Measurements from ENCODE around the gene TRPM3.

DNA sequence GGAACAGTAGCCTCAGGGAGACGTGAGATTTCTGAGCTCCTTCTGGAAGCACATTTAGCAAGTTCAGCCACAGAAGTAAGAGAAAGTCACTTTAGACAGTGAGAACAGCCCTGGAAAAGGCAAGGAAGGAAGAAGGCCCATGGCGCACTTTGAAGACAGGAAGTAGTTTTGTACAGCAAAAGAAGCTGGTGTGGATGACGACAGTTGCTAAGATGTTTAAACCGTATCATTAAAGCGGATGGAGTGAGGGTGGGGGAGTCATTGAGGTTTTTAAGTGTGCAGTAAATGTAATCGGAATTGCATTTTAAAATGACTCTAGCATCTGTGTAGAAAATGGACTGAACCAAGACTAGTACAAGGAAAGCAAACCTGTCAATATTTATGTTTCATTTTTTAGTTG, 15.3 kb upstream of the TRPM3 start:
- TF ChIP-seq, protein P1, sequence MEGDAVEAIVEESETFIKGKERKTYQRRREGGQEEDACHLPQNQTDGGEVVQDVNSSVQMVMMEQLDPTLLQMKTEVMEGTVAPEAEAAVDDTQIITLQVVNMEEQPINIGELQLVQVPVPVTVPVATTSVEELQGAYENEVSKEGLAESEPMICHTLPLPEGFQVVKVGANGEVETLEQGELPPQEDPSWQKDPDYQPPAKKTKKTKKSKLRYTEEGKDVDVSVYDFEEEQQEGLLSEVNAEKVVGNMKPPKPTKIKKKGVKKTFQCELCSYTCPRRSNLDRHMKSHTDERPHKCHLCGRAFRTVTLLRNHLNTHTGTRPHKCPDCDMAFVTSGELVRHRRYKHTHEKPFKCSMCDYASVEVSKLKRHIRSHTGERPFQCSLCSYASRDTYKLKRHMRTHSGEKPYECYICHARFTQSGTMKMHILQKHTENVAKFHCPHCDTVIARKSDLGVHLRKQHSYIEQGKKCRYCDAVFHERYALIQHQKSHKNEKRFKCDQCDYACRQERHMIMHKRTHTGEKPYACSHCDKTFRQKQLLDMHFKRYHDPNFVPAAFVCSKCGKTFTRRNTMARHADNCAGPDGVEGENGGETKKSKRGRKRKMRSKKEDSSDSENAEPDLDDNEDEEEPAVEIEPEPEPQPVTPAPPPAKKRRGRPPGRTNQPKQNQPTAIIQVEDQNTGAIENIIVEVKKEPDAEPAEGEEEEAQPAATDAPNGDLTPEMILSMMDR (IDR thresholded peaks at IDR 0.05), result no peak
- TF ChIP-seq, protein P2, sequence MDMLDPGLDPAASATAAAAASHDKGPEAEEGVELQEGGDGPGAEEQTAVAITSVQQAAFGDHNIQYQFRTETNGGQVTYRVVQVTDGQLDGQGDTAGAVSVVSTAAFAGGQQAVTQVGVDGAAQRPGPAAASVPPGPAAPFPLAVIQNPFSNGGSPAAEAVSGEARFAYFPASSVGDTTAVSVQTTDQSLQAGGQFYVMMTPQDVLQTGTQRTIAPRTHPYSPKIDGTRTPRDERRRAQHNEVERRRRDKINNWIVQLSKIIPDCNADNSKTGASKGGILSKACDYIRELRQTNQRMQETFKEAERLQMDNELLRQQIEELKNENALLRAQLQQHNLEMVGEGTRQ (CRISPR knock-in tag; IDR thresholded peaks at IDR 0.05), result no peak
- no peak for TF ChIP-seq ZNF219 (CRISPR knock-in tag; IDR thresholded peaks at IDR 0.05; ENCODE audit: borderline replicate concordance)
- no peak for TF ChIP-seq ESRRA (CRISPR knock-in tag; IDR thresholded peaks at IDR 0.05; ENCODE audit: borderline replicate concordance)
- no peak for TF ChIP-seq JAZF1 (CRISPR knock-in tag; IDR thresholded peaks at IDR 0.05)

All from WTC11 (cell line).